HG02840 (cell line): ENCODE measurements around the gene HOXC11.

Experiments used
- ATAC-seq: cut with Tn5 transposase; IDR thresholded peaks from one replicate; pipeline ENCODE4 v1.9.1; 2021; ENCODE audit warnings: mild to moderate bottlenecking, moderate library complexity, moderate number of reproducible peaks; ENCODE audit not compliant: unreplicated experiment, low FRiP score

The HOXC11 gene

GRCh38 chr12:53972722-53973235 is at the start of gene HOXC11:
Gene HOXC11 (plus strand): TSS chr12:53973126. CDS start chr12:53973242, 116 bp downstream.
- no peak for ATAC-seq

DNA sequence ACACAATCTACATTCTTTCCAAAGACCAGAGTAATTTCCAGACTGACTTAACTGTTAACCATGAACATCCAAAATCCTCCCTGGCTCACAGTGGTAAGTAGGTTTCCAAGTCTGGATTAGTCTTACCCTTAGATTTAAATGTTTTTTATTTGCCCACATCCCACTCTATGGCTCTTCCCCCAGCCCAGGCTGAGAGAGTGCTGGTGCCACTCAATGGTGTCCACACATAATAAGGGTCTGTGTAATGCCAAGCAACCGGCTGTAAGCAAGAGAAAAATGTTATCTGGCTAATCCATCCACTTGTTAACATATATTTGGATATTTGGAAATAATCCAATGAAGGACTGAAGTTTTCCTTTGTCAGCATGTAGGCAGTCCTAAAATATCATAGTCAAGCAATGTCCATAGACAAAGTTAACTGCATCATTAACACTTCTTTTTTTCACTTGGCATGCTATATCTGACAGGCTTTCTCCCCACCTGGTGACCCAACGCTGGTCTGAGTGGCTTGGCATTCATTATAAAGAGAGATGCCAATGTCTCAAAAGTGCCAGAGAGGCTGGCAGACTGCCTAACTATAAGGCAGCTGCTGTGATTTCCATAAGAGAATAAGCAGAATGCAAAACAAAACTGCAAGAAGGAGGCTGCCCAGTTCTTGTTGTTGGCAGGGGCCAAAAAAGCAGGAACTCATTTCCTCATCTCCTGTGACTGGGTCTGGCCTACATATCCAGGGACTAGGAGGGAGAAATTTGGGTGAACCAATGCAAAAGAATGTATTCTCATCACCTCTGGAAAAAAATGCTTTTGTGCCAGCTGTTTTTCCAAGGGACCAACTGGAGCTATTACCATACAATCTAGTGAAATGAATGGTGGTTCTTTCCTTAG is 48.2 kb upstream of the HOXC11 start:
- ATAC-seq = no peak

- ATAC-seq = no peak
These were observed 45.5 kb upstream of the HOXC11 start for GRCh38 chr12:53927220-53928029.

DNA sequence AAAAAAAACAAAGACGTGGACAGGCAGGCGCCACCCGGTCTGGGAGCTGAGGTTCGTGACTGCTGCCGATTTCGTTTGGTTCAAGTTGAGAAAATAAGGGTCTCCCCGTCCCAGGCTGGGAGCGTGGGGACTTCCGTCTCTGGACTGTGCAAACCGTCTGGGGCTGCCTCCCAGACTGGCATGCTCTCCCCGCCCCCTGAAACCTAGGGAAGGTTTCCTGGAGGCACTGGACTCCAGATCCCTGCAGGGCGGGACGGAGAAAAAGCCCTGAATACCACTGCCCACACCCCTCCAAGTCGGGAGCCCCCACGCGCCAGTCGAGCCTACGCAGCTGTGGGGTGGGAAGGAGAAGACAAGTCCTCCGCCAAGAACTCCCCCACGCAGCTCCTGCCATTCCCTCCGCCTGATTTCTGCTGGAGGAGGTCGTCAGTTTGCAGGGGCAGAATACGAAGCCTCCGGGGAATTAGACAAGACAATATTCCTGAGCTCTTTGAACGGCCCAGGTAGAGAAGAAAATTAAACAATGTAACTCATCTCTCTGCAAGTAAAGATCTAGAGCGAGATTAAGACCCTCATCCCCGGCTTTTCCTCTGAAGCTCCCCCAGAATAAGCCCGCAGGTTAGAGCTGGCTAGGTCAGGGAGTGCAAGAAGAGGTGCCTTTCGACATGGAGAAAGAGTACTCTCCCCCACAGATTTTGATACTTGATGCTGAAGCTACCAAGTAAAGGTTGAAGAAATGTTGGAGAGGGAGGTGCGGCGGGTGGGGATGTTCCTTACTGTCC is 44.7 kb upstream of the HOXC11 start:
- no peak for ATAC-seq

DNA sequence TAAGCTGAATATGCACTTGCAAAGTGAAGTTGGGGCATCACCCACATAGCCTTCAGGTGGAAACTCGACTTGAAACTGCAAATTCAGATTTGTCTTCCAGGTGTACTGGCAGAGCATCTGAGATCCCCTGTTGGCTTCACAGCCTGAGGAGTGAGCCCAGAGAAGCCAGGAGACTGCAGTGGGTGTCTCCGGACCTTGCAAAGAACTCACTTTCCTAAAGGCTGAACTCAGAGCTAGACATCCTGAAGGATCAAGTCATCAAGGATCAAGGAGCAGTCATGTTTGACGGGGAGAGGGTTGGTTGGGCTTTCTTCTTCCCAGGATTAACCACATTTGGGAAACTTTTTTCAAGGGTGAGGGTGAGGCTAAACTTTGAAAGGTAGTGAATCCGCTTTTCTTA is 43.4 kb upstream of the HOXC11 start:
- no peak for ATAC-seq

DNA sequence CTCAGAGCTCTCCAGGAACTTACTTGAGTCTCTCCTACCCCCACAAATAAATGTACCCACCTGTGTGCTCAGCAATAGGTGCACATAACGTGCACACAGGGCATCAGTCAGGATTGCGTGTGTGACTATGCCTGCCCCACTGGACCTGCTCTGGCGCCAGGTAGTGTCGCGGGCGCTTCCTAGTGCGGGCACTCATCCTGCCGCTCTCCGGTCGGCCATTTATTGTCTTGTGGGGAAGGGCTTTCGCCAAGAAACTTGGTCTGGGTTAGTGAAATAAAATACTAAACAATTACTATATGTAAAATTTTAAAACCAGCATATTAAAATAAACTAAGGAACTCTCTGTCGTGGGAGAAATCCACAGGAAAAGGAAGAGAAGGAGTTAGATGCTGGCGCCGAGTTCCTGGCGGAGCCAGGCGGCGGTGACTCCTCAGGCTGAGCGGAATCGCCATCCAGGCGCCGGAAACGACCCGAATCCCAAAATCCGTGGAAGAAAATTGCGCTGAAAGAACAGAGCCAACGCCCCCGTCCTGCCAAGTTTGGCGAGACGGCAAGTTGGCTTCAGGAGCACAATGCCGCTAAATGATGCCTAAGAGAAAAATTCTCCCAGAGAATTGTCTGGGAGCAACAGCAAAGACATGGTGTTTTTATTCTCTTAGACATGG is 42.2 kb upstream of the HOXC11 start:
- ATAC-seq = no peak

DNA sequence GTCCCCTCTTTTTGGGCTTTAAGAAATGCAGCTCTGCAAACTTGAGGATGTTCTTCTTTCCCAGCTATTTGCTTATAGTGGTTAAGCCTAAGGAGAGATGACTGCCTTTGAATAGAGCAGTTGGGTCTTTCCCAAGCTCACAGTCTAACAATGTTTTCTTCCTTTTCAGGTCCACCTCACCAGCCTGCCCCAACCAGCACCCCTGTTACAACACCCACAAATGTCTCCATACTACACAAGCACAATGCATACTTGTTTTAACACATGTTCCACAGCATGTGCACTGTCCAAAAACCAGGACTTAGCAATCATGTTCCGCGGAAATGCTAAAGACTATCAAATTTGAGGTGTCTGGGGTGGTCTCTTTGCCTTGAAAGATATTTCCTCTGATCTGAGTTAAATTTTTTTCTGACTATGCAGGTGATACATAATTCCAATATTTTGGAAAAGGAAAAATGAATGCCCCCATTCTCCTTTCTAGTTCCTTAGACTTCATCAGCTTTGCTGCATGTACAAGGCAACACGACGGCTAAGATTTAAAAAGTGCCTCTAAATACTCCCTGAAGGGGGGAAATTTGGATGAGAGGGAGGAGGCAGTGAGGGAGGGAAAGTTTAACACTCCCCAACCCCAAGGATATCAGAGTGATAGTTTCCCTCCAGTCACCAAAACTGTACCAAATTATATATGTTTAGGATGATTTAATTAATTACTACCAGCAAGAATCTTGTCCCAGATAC is 40.9 kb upstream of the HOXC11 start:
- no peak for ATAC-seq

- no peak for ATAC-seq
These were observed 40.0 kb upstream of the HOXC11 start for GRCh38 chr12:53932915-53933314.

GRCh38 chr12:53935383-53936341 is 37.3 kb upstream of the HOXC11 start:
- no peak for ATAC-seq

DNA sequence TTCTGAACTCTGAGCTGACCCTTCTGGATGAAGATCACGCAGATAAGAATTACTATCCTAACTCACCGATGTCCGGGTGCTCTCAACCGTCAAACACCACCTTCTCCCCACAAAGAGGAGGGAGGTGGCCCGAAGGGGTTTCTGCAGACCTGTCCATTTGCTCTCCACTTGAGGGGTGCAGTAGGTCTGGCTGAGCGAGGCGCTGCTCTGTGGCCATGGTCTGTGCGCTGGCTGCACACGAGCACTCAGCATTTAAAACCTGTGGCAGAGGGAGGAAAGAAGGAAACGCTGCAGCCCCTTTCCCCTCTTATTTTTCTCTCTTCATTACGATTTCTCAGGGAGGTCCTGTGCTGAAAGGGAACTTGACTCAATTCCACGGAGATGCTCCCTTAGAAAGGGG is 35.8 kb upstream of the HOXC11 start:
- no peak for ATAC-seq

GRCh38 chr12:53937596-53938325 is 35.2 kb upstream of the HOXC11 start:
- ATAC-seq = no peak

- ATAC-seq = no peak
These were observed 34.4 kb upstream of the HOXC11 start, which contains the start of gene HOXC13 for GRCh38 chr12:53938326-53939140. Gene HOXC13 (plus strand): TSS chr12:53938831. CDS start chr12:53938907, 76 bp downstream.

DNA sequence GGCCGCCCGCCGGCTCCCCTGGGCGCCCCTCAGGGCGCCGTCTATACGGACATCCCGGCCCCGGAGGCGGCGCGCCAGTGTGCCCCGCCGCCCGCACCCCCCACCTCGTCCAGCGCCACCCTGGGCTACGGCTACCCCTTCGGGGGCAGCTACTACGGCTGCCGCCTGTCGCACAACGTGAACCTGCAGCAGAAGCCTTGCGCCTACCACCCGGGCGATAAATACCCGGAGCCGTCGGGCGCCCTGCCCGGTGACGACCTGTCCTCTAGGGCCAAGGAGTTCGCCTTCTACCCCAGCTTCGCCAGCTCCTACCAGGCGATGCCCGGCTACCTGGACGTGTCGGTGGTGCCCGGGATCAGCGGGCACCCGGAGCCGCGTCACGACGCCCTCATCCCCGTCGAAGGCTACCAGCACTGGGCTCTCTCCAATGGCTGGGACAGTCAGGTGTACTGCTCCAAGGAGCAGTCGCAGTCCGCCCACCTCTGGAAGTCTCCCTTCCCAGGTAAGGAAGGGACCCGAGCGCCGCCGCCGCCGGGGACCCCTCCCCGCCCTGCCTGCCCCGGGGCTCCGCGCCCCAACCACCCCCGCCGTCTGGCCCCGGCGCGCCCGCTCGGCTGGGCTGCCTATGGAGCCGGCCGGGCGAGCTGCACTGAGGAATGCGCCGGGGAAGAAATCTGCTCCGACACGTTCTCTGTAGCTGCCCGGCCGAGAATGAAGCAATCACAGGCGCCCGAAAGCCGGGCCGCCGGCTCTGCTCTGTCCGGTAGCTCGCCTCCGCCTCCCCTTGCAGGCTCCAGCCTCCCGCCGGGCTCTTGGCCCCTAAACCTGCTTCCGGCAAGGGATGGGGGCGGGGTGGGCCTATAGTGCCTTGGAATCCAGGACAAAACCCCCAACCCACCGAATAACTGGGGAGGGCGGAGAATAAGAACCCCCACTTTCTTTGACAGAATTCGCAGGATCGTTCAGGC is 33.5 kb upstream of the HOXC11 start:
- no peak for ATAC-seq

DNA sequence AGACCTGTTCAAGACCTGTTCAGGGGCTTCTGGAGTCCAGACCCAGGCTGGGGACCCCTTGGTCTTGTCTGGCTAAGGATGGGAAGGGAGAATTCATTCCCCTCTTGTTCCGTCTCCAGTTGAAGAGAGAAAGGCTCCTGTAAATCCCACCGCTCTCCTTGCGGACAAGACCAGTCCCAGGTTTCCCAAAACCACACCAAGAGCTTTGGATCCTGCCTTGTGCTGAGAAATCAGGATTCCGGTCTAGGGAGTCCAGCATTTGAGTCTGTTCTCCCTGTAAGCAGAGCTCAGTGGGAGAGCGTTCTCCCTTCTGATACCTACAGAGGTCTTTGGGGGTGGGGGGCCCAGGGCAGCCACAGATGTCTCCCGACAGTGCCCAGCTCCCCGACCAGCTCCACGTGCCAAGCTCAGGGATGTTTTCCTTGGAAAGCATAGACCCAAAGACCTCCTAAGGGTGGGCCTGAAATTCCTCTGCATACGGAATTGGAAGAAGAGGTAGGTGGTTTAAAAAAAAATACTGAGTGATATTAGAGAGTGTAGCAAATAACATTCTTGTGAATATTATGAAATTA is 32.4 kb upstream of the HOXC11 start:
- ATAC-seq = no peak

GRCh38 chr12:53941187-53941586 is 31.7 kb upstream of the HOXC11 start:
- ATAC-seq = no peak
